GM18909 (cell line): Measurements from ENCODE around the gene IBA57.
"Not testable (repeated sequence)": the region's sequence is repeated elsewhere in the genome, so short reads cannot be mapped to it uniquely, and the experiment has no call there.

Experiments
- ATAC-seq: cut with Tn5 transposase; IDR thresholded peaks from one replicate; pipeline ENCODE4 v1.9.1; 2021; ENCODE audit warnings: mild to moderate bottlenecking; ENCODE audit not compliant: unreplicated experiment, poor library complexity

IBA57 gene

GRCh38 chr1:228184152-228184551 lies 18.5 kb downstream of the IBA57 start:
- no peak for ATAC-seq

- no peak for ATAC-seq
These were observed 20.0 kb downstream of the IBA57 start for GRCh38 chr1:228185641-228185965.

GRCh38 chr1:228188249-228188648 lies 22.6 kb downstream of the IBA57 start:
- ATAC-seq = not testable (repeated sequence)

DNA sequence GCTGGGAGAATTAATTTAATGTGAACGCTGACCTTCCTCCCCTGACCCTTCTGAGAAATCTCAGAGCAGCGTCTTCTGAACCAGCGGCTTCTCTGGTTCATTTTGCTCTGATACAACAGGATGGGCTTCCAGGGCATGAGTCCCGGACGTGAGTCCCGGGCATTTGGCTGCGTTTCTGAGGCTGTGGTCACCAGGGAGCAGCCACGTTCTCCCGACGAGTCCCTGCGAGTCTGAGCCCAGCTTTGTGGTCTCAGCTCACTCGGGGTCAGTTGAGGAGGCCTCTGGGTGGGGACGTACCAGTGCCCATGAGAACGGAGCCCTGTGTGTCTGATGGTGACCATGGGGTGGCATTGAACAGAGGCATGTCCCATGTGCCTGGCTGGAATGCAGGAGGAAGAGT lies 24.6 kb downstream of the IBA57 start:
- no peak for ATAC-seq

GRCh38 chr1:228190778-228191177 lies 25.2 kb downstream of the IBA57 start:
- no peak for ATAC-seq

GRCh38 chr1:228194436-228194835 lies 28.8 kb downstream of the IBA57 start:
- no peak for ATAC-seq

GRCh38 chr1:228194921-228195812 lies 29.6 kb downstream of the IBA57 start:
- ATAC-seq = no peak

DNA sequence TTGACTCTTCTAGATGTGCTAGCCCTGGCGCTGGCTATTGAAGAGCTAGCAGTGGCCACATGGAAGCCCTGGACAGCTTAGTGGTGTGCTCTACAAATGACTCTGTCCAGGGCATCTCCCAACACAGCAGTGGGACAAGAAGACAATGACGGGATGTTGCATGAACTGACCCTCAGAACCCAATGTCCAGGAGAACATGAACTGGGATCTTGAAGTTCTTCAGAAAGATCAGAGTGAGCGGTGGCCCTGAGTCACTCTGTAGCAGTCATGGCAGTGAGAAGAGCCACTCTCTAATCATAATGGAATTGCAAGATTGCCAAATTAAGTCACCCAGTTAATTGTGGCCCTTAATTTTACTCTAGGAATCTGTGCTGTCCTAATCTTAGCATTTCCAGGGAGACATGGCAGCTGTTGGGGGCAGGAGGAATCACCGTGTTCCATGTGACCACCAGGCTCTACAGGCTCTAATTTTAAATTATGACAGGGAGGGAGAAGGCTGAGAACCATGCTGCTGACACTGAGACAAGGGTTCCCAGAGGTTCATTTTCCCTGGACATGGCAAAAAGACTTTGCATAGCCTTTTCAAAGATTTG lies 32.0 kb downstream of the IBA57 start:
- ATAC-seq = no peak

- ATAC-seq = no peak
These were observed 33.5 kb downstream of the IBA57 start for GRCh38 chr1:228198977-228199590.

DNA sequence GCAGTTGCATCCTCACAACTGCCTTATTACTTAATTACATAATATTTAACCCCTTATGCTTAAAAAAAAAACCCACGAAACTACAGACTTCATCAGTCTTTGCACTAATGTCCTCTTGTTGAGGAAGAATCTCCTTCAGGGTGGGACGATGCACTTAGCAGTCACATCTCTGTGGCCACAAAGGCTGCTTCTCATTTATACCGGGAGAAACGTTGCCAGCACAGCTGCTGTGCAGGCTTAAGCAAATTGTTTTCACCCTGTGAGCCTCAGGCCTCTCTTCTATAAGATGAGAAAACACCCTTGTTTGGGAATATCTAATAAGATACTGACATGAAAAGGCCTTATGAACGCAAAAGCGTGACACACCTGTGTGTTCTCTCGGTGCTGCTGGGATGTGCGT lies 39.4 kb downstream of the IBA57 start:
- no peak for ATAC-seq

GRCh38 chr1:228205526-228206436 lies 40.2 kb downstream of the IBA57 start:
- no peak for ATAC-seq

DNA sequence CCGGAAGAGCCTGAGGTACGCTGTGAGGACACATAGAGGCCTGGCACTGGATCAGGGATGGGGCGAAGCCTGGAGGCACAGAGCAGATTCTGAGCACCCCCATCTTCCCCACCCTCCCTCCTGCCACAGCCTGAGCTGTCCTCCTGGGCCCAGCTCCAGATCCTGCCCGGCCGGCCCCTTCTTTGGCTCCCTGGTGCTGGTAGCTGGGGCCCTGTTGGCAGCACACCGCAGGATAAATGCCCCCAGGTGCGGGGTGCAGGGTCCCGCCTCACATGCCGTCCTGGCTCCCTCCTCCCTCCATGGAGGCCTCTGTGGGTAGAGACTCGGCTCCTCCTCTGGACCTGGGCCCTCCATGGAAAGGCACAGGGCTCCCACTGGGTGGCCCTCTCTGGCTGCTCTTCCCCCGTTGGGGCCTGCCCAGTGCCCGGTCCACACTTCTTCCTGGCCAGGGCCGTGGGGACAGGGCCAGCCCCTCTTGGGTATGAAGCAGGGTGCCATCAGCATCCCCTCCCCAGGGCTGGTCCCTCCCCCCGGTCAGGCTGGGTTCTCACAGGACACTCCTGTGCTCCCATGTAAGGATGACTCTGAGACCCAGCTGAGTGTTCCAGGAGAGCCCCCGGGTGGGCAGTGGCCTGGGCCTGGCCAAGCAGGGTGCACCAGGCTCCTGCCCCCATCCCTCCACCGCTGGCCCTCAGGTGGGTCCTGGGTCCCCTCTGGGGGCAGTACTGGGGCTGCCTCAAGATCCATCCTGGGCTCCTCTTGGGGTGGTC lies 41.2 kb downstream of the IBA57 start:
- ATAC-seq = no peak

GRCh38 chr1:228207381-228207810 lies 41.8 kb downstream of the IBA57 start:
- ATAC-seq = no peak

DNA sequence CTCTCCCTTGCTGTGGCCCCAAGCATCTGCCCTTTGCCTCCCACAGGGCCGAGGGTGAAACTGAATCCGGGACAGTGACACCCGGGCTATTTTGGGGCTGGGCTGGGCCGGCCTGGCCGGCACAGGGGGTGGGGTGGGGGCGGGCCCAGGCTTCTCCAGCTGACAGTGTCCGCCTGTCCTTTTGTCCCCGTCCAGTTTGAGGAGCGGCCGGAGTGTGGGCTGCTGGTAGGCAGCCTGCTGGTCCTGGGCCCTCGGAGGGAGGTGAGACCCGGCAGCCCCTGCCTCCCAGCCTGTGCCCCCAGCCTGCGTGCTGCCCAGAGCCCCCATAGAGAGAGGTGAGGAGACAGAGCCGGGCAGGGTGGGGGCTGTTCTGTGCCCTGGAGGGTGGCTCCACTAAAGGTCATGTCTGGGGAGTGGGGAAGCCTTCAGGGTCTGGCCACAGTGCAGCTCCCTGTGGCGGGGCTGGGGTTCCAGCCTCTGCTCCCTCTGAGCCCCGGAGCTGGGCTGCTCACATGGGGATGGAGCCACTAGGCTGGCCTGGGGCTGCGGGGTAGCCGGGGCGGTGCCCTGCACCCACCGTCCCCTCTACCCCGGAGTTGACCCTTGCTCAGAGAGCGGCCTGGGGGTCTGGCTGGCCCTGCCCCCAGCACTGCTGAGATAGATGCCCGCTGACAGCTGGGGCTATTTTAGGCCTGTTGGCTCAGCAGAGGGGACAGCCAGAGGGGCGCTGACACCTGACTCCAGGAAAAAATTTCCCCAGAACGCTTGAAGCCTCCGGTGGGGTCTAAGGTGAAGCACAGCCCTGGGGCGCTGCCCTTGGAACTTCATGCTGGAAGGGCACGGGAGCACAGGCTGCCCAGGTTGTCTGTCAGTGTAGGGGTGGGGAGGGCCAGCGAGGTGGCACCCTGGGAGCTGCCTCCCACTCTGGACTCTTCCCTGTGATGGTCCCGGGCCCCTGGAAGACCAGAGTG lies 42.5 kb downstream of the IBA57 start, which contains the start of gene OBSCN:
OBSCN (plus strand) TSS at position 194 of the 971 bp plus-strand sequence. CDS start 3,740 bp downstream, outside the sequence.
- ATAC-seq = no peak

DNA sequence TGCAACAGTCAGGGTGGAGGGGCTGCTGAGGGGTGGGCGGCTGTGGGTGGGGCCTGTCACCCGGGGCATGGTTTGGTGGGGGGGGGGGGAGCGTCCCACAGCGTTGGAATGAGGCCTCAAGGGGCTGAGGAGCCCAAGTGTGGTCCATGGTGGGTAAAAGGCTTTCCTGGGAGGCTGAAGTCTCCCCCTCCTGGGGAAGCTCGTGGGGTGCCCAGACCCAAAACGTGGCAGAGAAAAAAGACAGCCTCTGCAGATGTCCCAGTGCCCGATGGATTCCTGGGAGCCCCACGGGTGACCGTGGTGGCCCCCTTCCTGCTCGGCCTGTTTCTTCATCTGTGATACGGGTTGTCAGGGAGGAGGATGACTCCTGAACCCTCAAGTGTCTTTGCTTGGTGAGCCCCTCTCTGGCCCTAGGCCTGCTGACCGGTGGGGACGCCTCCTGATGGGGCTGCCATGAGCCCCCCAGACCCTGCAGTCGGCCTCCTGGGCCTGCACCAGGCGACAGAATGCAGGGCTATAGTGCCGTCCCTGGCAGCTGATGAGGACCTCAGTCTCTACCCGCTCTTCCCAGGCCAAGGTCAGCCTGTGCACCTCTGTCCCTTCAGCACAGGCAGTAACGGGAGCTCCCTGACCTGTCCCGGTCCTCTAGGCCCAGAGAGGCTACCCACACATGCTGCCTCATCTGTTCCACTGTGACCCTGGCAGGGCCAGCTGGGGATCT lies 43.4 kb downstream of the IBA57 start:
- ATAC-seq = no peak

- no peak for ATAC-seq
These were observed 44.1 kb downstream of the IBA57 start for GRCh38 chr1:228209657-228210056.

- ATAC-seq = no peak
These were observed 44.6 kb downstream of the IBA57 start for GRCh38 chr1:228210076-228210651.
